A673 (cell line): ENCODE measurements around the gene FAM168A. TPM values are rescaled to one million over a fixed set of nuclear protein-coding genes. Genes with fewer than 3 reads are reported as not detected.

ENCODE experiments used
- BruUV-seq: library from RNA; stranded (reverse); fragments of 400-500 nt; replicated peaks from 2 replicates; lab custom pipeline; 2021; lab: Mats Ljungman, UMichigan
- CTCF ChIA-PET: fragments of 300-600 bp; sonication (Branson Sonifier 250); formaldehyde crosslinking; loops from one replicate; lab custom pipeline; 2022; ENCODE audit warnings: antibody characterized with exemption; lab: Charles Lee
- POLR2A ChIA-PET: fragments of 300-600 bp; sonication (Branson Sonifier 250); formaldehyde crosslinking; loops from one replicate; lab custom pipeline; 2022; ENCODE audit warnings: antibody characterized with exemption; ENCODE audit not compliant: low non-redundant PET; lab: Charles Lee
- DNase-seq: peaks from one replicate; pipeline ENCODE4 v3.0.0-alpha.2; 2015; ENCODE audit warnings: low spot score
- H3K27ac ChIP-seq: fragments of 200-600 bp; sonication (generic); 2 replicates; pipeline ENCODE4 v1.5.1; 2016; ENCODE audit warnings: mixed run types, low read depth, mild to moderate bottlenecking, mixed read lengths, antibody characterized with exemption, low read length; ENCODE audit not compliant: poor library complexity, severe bottlenecking
- H3K27me3 ChIP-seq: fragments of 200-600 bp; sonication (generic); replicated peaks from 2 replicates; pipeline ENCODE4 v1.6.1; 2017; ENCODE audit warnings: mixed run types, low read depth, mild to moderate bottlenecking, mixed read lengths, antibody characterized with exemption, low read length; ENCODE audit not compliant: insufficient read depth, poor library complexity
- H3K36me3 ChIP-seq: fragments of 200-600 bp; sonication (generic); 2 replicates; pipeline ENCODE4 v1.6.1; 2016; ENCODE audit warnings: mixed run types, mild to moderate bottlenecking, mixed read lengths, antibody characterized with exemption, low read length; ENCODE audit not compliant: insufficient read depth, poor library complexity, severe bottlenecking
- H3K4me1 ChIP-seq: fragments of 200-600 bp; sonication (generic); 2 replicates; pipeline ENCODE4 v1.6.1; 2017; ENCODE audit warnings: mixed run types, mild to moderate bottlenecking, mixed read lengths, antibody characterized with exemption, low read length; ENCODE audit not compliant: insufficient read depth, poor library complexity, severe bottlenecking
- H3K4me3 ChIP-seq: fragments of 200-600 bp; sonication (generic); 2 replicates; pipeline ENCODE4 v1.5.1; 2016; ENCODE audit warnings: low read depth, mixed run types, mild to moderate bottlenecking, mixed read lengths, low read length; ENCODE audit not compliant: poor library complexity, severe bottlenecking
- H3K9me3 ChIP-seq: fragments of 200-600 bp; sonication (generic); 2 replicates; pipeline ENCODE4 v1.6.1; 2016; ENCODE audit warnings: mixed run types, low read depth, mild to moderate bottlenecking, mixed read lengths, antibody characterized with exemption, low read length; ENCODE audit not compliant: poor library complexity, severe bottlenecking
- CTCF ChIP-seq: fragments of 300-800, 200-600 bp; sonication (generic); conservative IDR thresholded peaks from 2 replicates; pipeline ENCODE4 v1.5.1; 2017; ENCODE audit warnings: low read depth, mild to moderate bottlenecking, antibody characterized with exemption, low read length, moderate library complexity, mixed read lengths
- EZH2 ChIP-seq: fragments of 200-600 bp; sonication (generic); IDR thresholded peaks from 2 replicates; pipeline ENCODE4 v1.6.1; 2017; ENCODE audit warnings: borderline replicate concordance, low read depth, mild to moderate bottlenecking, mixed read lengths, antibody characterized with exemption, low read length; ENCODE audit not compliant: poor library complexity, severe bottlenecking
- intact Hi-C: fragments of 100-400 bp; cut with micrococcal nuclease; formaldehyde crosslinking; loops from one replicate; pipeline ENCODE4 v1.10.0; 2022; ENCODE audit not compliant: unreplicated experiment
- total RNA-seq: library from RNA; stranded (reverse); gene quantifications from 2 replicates; pipeline ENCODE4 v1.2.3, GENCODE V29; 2021

FAM168A gene
- total RNA-seq, 1 experiment from 2014 or later, result 46.1 TPM

GRCh38 chr11:73498343-73498742 is 99.6 kb downstream of the FAM168A start:
- POLR2A ChIA-PET, result no interaction called here
- no TSS peak for BruUV-seq

GRCh38 chr11:73496134-73496533 is 101.8 kb downstream of the FAM168A start:
- Histone ChIP-seq H3K4me1 (no peaks in the 10 kb centered on the region), H3K27ac (no peak overlapping the region), H3K27me3 (no peaks in the 10 kb centered on the region), H3K9me3 (no peaks in the 10 kb centered on the region), H3K4me3 (no peak overlapping the region), H3K36me3 (no peaks in the 10 kb centered on the region)
- POLR2A ChIA-PET, result no interaction called here
- intact Hi-C loops, result no loop called here
- DNase-seq, result no peak
- CTCF ChIA-PET, result no interaction called here
- TF ChIP-seq EZH2 (no peak), CTCF (no peak)
- BruUV-seq, result no TSS peak

More at GRCh38 chr11:73498343-73498742, 99.6 kb downstream of the FAM168A start:
- no peak overlapping the region for H3K27ac ChIP-seq
- H3K4me3 ChIP-seq, result no peak overlapping the region
- intact Hi-C loops, result no loop called here
- H3K36me3 ChIP-seq, result no peaks in the 10 kb centered on the region
- TF ChIP-seq EZH2, result no peak
- no peak for TF ChIP-seq CTCF
- DNase-seq, result no peak
- no peaks in the 10 kb centered on the region for H3K9me3 ChIP-seq
- CTCF ChIA-PET, result no interaction called here
- H3K27me3 ChIP-seq, result no peaks in the 10 kb centered on the region
- H3K4me1 ChIP-seq, result no peaks in the 10 kb centered on the region

GRCh38 chr11:73495731-73496130 is 102.2 kb downstream of the FAM168A start:
- Histone ChIP-seq H3K4me1 (no peaks in the 10 kb centered on the region), H3K4me3 (no peak overlapping the region), H3K9me3 (no peaks in the 10 kb centered on the region), H3K27ac (no peak overlapping the region), H3K36me3 (no peaks in the 10 kb centered on the region), H3K27me3 (no peaks in the 10 kb centered on the region)
- CTCF ChIA-PET, result no interaction called here
- no peak for DNase-seq
- intact Hi-C loops, result no loop called here
- POLR2A ChIA-PET, result no interaction called here
- no TSS peak for BruUV-seq
- no peak for TF ChIP-seq EZH2
- no peak for TF ChIP-seq CTCF
